Activated T-cell treated with anti-CD3 and anti-CD28 coated beads, Interleukin-2, amount 50 U/mL, for 24 hours (primary cell): ENCODE results near the gene NAGK.
A peak's percentile ranks its signal among the peaks of the same experiment; 100 is the strongest.

Source experiments
- DNase-seq: peaks from one replicate; pipeline ENCODE4 v3.0.0-alpha.2; 2020
- H3K27ac Mint-ChIP-seq: 2 replicates; pipeline ENCODE4 v1.8.0; 2020; ENCODE audit warnings: mild to moderate bottlenecking, mixed read lengths
- H3K27me3 Mint-ChIP-seq: 2 replicates; pipeline ENCODE4 v1.8.0; 2020; ENCODE audit warnings: mixed read lengths
- H3K36me3 Mint-ChIP-seq: 2 replicates; pipeline ENCODE4 v1.8.0; 2020; ENCODE audit warnings: low read depth, mixed read lengths
- H3K4me1 Mint-ChIP-seq: 2 replicates; pipeline ENCODE4 v1.8.0; 2020; ENCODE audit warnings: low read depth, mixed read lengths
- H3K4me3 Mint-ChIP-seq: 2 replicates; pipeline ENCODE4 v1.8.0; 2020; ENCODE audit warnings: mild to moderate bottlenecking, moderate library complexity, mixed read lengths
- H3K9me3 Mint-ChIP-seq: 2 replicates; pipeline ENCODE4 v1.8.0; 2020; ENCODE audit warnings: mixed read lengths

NAGK gene

DNA sequence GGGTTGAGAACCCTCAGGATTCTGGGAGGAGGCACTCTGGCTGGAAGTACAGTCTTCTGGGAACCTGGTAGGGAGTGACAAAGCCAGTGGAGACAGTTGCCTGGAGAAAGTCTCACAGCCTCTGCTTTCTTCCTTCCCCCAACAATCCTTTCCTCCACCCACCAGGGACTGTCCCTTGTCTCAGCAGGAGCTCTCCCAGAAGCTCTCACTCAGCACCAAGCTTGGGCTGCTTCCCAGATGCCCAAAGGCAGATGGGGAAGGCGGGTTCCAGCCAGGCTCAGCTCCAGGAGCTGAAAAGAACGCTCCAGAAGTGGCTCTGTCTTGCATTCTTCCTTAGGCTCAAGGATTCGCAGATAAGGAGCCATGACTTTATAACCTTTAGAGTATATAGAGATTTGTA is 7.6 kb upstream of the NAGK start:
- Mint-ChIP-seq H3K4me3 (no peak overlapping the region), H3K36me3 (no peaks in the 10 kb centered on the region)

DNA sequence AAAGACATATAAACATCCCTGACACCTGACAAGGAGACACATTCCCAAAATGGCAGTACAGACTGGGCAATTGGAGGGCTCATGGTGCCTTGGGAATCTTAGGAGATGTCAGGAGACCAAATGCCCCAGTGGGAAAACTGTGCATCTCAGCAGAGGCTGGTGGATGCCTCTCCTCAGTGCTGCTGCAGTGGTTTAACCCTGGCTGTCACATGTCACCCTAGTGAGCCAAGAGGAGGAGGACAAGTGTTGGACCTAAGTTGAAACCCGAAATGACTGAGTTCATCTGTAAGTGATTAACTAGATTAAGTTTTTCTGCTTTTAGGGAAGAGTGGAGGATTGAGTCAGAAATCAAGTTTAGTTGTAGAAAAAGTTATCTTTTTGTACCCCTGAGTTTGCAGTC is 5.2 kb upstream of the NAGK start:
- H3K36me3 Mint-ChIP-seq, result peaks cover 5% of the 10 kb centered on the region
- H3K9me3 Mint-ChIP-seq, result no peaks in the 10 kb centered on the region
- peaks cover 13% of the 10 kb centered on the region for H3K4me1 Mint-ChIP-seq
- H3K27ac Mint-ChIP-seq, result no peak overlapping the region
- H3K4me3 Mint-ChIP-seq, result no peak overlapping the region
- no peak for DNase-seq
- peaks cover 16% of the 10 kb centered on the region for H3K27me3 Mint-ChIP-seq

More for the DNA sequence above, 7.6 kb upstream of the NAGK start:
- H3K27ac Mint-ChIP-seq, result no peak overlapping the region
- no peaks in the 10 kb centered on the region for H3K4me1 Mint-ChIP-seq
- H3K27me3 Mint-ChIP-seq, result peaks cover 16% of the 10 kb centered on the region
- no peak for DNase-seq
- H3K9me3 Mint-ChIP-seq, result no peaks in the 10 kb centered on the region

DNA sequence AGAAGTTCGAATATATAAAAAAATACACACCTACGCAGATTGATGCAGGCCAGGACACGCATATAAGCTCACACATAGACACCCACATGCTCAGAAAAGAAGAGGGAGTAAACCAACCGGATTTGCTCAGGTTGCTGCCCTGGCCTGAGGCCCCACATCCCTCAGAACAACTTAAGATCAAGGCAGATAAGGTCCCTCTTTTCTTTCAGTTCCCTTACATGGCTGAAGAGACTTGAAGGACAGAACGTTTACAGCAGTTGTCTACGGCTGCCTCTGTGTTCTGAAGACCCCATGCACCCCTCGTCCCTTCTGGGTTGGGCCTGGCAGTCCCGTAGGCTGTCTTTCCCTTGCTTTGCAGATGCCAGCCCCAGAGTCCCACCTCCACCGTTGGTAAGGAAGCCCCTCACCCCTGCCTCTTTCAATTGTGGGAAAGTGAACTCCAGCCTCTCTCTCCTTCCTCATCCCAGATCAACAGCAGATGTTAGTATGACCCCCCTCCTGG is 4.3 kb upstream of the NAGK start:
- Mint-ChIP-seq H3K27me3 (peaks cover 16% of the 10 kb centered on the region), H3K36me3 (peaks cover 12% of the 10 kb centered on the region), H3K9me3 (no peaks in the 10 kb centered on the region), H3K4me3 (no peak overlapping the region), H3K27ac (no peak overlapping the region), H3K4me1 (peaks cover 14% of the 10 kb centered on the region)
- no peak for DNase-seq

DNA sequence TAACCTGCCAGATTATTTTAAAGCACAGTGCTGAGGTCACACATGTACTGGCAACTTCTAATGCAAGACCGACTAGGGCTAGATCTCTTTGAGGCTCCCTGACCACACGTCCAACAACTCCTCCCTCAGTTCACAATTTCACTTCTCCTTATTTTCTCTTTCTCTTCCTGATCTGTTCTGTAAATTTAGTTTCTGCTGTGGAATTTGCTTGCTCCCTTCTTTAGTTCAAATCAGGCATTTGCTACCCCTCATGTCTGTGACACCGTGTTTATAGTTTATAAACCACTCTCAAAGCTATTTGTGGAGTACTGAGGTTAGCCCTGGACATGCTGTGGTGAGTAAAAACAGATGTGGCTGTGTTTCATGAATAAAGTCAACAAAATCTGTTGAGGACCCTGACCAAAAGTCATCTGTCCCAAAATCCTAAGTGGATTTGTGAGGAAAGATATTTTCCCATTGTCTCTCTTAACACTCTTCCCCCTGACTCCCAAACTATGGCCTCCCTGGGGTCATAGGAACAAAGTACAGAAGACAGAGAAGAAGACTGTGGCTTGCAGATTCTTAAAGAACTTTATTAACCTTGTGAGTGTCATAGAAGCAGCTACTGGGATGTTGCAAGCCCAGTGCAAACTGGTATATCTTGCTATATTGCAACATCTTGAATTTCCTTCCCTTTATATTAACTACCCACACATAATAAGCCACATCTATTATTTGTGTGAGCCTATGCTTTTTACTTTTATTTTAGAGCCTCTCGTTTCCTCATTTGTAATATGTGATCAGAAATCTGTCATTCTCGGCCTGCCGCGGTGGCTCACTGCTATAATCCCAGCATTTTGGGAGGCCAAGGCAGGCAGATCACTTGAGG is 3.5 kb upstream of the NAGK start:
- Mint-ChIP-seq H3K27me3 (peaks cover 12% of the 10 kb centered on the region), H3K9me3 (no peaks in the 10 kb centered on the region), H3K36me3 (peaks cover 14% of the 10 kb centered on the region), H3K27ac (no peak overlapping the region), H3K4me3 (no peak overlapping the region), H3K4me1 (peaks cover 23% of the 10 kb centered on the region)
- DNase-seq, result no peak

DNA sequence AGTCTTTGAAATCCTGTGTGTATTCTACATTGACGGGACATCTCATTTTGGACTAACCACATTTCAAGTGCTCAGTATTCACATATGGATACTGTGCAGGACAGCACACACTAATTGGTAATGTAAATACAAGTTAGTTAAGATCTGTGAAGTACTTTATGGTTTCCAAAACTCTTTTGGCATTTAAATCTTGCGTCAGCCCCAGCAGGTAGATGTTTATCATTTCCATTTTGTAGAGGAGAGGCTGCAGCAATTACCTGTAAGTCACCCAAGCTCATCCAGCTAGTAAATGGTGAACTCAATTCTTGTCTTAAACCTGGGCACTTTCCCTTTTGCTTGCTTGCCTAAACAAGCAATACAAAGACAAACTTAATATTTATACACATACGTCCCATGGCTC is 1.6 kb upstream of the NAGK start:
- H3K27ac Mint-ChIP-seq, result no peak overlapping the region
- peaks cover 41% of the 10 kb centered on the region for H3K4me1 Mint-ChIP-seq
- peak overlapping the region; percentile 30 for H3K4me3 Mint-ChIP-seq

DNA sequence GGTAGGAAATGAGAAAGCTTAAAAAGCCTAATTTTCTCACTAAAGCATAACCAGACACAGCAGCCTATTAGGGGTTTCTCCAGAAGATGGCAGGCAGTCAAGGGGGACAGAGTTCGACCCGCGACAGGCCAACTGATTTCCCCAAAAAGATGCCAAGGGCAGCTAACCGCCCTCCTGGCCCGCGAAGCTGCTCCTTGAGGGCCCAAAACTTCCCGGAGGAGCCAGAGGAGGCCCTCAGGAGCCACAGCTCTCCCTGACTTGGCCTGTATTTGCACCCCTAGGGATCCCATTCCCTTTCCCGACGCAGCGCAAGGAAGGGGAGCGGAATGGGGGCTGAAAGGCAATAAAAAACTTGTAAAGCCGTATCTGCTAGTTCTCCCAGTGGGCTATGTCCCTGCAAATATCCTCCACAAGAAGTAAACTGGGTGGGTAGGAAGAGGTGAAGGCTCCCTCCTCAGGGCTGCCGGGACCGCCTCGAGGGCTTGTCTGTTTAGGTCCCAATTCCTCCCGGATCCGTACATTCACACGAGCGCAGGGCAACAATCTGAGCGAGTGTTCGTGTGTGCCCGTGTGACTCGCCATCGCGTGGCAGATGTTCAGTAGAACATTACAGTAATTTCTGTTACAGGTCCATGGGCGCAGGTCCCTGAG is 756 bp upstream of the NAGK start:
- peaks cover 19% of the 10 kb centered on the region for H3K36me3 Mint-ChIP-seq
- H3K4me1 Mint-ChIP-seq, result peaks cover 50% of the 10 kb centered on the region
- no peak for DNase-seq
- H3K4me3 Mint-ChIP-seq, result peak overlapping the region; percentile 87
- no peaks in the 10 kb centered on the region for H3K9me3 Mint-ChIP-seq
- H3K27me3 Mint-ChIP-seq, result no peaks in the 10 kb centered on the region
- H3K27ac Mint-ChIP-seq, result peak overlapping the region; percentile 97

More for the DNA sequence above, 1.6 kb upstream of the NAGK start:
- DNase-seq, result no peak
- H3K36me3 Mint-ChIP-seq, result peaks cover 17% of the 10 kb centered on the region
- no peaks in the 10 kb centered on the region for H3K9me3 Mint-ChIP-seq
- H3K27me3 Mint-ChIP-seq, result no peaks in the 10 kb centered on the region

DNA sequence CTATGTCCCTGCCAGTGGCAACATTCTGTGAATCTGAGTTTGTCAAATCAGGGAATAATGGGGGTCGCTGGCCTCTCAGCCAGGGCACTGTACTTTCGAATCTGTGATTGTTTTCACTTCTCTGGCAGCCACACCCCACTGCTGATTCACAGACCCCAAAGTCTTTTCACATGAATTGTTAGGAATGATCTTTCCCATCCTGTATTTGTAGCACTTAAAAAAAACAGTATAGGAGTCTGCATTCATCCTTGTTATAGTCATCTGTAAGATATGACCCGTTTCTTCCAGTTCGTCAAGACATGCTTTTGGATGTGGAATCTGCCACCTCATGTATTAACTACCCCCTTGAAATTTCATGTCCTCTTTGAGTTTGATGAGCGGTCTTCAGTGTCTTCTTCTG is 928 bp downstream of the NAGK start:
- no peak for DNase-seq
- peaks cover 64% of the 10 kb centered on the region for H3K4me1 Mint-ChIP-seq
- peak overlapping the region; percentile 87 for H3K4me3 Mint-ChIP-seq
- H3K27me3 Mint-ChIP-seq, result no peaks in the 10 kb centered on the region
- peak overlapping the region; percentile 97 for H3K27ac Mint-ChIP-seq
- no peaks in the 10 kb centered on the region for H3K9me3 Mint-ChIP-seq
- peaks cover 35% of the 10 kb centered on the region for H3K36me3 Mint-ChIP-seq

DNA sequence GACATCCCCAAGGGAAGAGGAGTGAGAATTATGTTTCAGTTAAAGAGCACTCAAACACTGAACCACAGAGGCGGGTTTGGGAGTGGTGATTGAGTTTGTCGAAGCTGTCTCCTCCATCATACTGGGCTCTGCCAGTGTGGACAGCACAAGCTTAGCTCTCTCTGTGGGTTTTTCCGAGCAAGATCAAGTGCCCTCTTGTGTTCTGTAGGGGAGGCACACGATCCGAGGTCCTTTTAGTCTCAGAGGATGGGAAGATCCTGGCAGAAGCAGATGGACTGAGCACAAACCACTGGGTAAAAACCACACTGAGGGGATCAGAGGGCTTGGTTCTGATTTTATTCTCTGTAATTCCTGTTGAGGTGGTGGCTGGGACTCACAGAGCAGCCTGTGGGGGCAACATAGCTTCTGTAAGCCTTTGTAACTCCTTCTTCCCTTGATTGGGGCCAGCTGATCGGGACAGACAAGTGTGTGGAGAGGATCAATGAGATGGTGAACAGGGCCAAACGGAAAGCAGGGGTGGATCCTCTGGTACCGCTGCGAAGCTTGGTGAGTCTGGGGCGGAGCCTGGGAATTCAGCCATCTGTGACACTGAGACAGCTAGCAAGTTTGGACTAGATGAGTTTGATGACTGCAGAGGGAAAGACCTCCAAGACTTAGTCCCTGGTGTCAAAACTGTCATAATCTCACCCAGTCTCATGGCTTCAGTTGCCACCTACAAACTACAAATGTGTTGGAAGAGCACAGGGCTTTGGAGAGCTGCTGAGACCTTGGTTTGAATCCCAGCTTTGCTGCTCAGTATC is 2.0 kb downstream of the NAGK start:
- Mint-ChIP-seq H3K4me3 (no peak overlapping the region), H3K36me3 (peaks cover 46% of the 10 kb centered on the region), H3K9me3 (no peaks in the 10 kb centered on the region), H3K27ac (peak overlapping the region; percentile 87), H3K27me3 (no peaks in the 10 kb centered on the region), H3K4me1 (peaks cover 64% of the 10 kb centered on the region)
- no peak for DNase-seq

DNA sequence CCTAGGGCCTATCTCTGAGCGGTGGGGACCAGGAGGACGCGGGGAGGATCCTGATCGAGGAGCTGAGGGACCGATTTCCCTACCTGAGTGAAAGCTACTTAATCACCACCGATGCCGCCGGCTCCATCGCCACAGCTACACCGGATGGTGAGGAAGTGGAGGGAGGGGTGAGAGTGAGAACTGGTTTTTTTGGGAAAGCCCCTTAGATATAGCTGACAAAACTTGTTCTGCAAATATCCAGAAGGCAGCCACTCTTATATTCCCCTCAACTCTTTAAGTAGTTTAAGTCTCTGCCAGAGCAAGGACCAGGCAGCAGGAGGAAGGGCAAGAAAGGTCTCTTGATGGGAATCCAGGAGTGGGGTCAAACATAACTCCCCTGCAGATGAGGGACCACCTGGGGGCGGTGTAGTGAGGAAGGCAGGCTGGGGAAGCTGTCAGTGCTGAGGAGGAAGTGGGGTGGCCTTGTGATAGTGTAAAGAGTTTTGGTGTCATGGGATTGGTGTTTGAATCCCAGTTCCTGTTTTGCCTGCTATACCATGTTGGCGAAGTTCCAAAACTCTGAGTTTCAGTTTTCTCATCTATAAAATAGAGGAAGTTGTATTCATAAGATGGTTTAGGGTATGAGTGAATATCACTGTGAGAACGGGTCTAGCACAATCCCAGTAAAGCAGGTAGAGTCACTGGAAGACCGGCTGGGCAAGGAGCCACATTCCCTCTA is 3.4 kb downstream of the NAGK start:
- H3K27me3 Mint-ChIP-seq, result no peaks in the 10 kb centered on the region
- peaks cover 60% of the 10 kb centered on the region for H3K36me3 Mint-ChIP-seq
- peaks cover 62% of the 10 kb centered on the region for H3K4me1 Mint-ChIP-seq
- H3K4me3 Mint-ChIP-seq, result peak overlapping the region; percentile 65
- DNase-seq, result peak; percentile 67
- no peaks in the 10 kb centered on the region for H3K9me3 Mint-ChIP-seq
- H3K27ac Mint-ChIP-seq, result peak overlapping the region; percentile 87

DNA sequence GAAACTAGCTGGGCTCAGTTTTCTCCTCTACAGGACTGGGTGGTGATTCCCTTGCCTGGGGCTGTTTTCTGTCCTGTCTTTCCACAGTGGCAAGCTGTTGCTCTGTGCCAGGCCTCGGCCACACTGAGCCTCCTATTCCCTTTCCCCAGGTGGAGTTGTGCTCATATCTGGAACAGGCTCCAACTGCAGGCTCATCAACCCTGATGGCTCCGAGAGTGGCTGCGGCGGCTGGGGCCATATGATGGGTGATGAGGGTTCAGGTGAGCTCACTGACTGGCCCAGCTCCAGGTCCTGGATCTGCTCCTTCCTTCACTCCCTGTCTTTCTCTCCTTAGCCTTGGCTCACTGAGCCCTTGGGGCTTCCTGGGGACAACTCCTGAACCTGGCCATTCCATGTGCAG is 4.0 kb downstream of the NAGK start:
- peaks cover 66% of the 10 kb centered on the region for H3K36me3 Mint-ChIP-seq
- H3K9me3 Mint-ChIP-seq, result no peaks in the 10 kb centered on the region
- peak overlapping the region; percentile 65 for H3K4me3 Mint-ChIP-seq
- H3K4me1 Mint-ChIP-seq, result peaks cover 58% of the 10 kb centered on the region
- DNase-seq, result no peak
- H3K27me3 Mint-ChIP-seq, result no peaks in the 10 kb centered on the region
- peak overlapping the region; percentile 87 for H3K27ac Mint-ChIP-seq

DNA sequence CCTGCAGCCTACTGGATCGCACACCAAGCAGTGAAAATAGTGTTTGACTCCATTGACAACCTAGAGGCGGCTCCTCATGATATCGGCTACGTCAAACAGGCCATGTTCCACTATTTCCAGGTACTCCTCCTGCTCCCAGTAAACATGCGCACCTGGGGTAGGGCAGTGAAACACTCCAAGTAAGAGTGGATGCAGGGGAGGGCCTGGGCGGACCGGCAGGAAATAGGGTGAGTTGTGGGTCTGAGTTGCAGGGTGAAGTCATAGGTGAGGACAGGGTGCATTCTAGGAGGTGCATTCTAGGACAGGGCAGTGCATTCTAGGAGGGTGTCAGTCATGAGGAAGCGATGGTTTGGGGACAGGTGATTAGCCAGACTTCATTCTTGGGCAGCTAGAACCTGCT is 5.0 kb downstream of the NAGK start:
- Mint-ChIP-seq H3K36me3 (peaks cover 68% of the 10 kb centered on the region), H3K27me3 (no peaks in the 10 kb centered on the region), H3K9me3 (no peaks in the 10 kb centered on the region), H3K4me1 (peaks cover 52% of the 10 kb centered on the region), H3K27ac (peak overlapping the region; percentile 78), H3K4me3 (no peak overlapping the region)
- no peak for DNase-seq

DNA sequence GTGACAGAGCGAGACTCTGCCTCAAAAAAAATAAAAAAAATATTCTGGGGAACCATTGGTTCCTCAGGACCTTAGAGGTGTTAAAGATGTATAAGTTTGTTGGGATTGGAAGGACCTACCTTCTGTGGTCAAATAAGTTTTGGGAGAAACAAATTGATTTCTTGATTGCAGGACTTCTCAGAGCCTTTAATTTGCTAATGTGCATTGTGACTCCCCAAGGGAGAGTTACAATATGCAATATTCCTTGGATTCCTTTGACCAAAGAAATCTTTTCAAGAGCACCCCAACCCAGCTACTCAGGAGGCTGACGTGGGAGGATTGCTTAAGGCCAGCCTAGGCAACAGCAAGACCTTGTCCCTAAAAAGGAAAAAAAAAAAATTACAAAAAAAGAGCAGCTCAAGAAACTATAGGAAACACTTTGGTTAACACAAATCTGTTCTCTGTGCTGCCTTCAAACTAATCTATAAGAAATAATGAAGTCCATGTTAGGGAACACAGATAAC is 6.5 kb downstream of the NAGK start:
- no peak overlapping the region for H3K27ac Mint-ChIP-seq
- H3K4me3 Mint-ChIP-seq, result no peak overlapping the region
- peaks cover 42% of the 10 kb centered on the region for H3K4me1 Mint-ChIP-seq
- H3K27me3 Mint-ChIP-seq, result no peaks in the 10 kb centered on the region
- no peaks in the 10 kb centered on the region for H3K9me3 Mint-ChIP-seq
- no peak for DNase-seq
- H3K36me3 Mint-ChIP-seq, result peaks cover 74% of the 10 kb centered on the region

DNA sequence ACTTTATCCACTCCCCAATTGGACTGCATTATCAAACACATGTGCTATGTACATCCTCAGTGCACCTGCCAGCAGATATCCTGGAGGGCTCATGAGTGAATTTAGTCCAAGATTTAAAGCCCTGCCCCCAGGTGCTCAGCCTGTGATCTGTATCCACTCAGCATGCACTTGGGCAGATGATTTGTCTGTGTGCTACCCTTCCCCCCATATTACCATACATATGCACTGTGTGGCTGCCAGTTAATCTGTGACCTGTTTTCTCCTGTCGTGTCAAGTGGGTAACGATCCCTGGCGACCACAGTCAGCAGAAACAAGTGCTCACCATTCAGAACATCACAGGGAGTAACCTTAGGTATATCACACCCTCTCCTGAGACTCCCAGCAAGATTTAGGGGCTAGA is 10.2 kb downstream of the NAGK start:
- Mint-ChIP-seq H3K27me3 (no peaks in the 10 kb centered on the region), H3K36me3 (peaks cover 63% of the 10 kb centered on the region), H3K9me3 (no peaks in the 10 kb centered on the region), H3K27ac (no peak overlapping the region), H3K4me1 (peaks cover 16% of the 10 kb centered on the region), H3K4me3 (no peak overlapping the region)
- no peak for DNase-seq
